OCI-M2 (cell line): Measurements from ENCODE around the gene GTF3C1.
"Not testable (repeated sequence)": the region's sequence is repeated elsewhere in the genome, so short reads cannot be mapped to it uniquely, and the experiment has no call there.

Source experiments
- DNase-seq: peaks from one replicate; lab custom pipeline; 2025; ENCODE audit not compliant: unreplicated experiment; lab: John Stamatoyannopoulos, UW

GTF3C1 gene

DNA sequence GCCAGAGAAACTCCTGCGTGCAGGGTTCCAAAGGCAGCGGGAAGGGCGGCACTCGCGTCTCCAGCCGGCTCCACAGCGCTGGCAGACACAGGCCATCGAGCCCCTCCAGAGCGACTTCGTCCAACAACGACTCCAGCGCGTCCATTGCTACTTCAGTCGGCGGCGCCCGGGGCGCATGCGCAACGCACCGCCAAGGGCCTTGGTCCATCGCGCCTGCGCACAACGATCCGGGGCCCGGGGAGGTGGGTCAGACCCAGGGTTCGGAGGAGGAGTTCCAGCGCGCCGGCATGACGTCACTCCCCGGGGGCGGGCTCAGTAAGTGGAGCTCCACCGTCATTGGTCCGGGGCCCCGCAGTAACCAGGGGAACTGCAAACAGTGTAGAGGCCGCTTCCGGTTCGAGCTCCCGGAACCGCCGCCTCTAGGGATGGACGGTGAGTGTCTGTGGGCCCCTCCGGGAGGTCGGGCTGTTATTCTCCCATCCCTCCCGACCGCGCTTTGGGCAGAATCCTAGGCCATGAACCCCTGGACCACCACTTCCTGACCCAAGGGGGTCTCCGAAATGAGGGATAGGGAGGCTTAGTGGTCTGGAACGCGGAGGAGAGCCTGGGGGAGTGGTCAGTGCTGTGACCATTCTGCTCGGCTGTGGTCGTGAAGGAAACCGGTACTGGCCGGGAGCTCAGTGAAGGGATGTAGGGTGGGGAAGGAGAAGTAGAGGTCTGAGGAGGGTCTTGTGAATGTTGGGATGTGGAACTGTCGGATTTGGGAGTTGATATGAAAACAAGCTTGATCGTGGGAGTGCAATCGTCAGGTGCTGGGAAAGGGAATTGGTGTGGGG is at the start of gene GTF3C1, which contains the start of gene KATNIP:
Gene GTF3C1, minus strand, starts transcription at position 168 of the 836 bp plus-strand sequence. Its CDS starts 23 bp downstream, at position 145.
Gene KATNIP, plus strand, starts transcription at position 399 of the 836 bp plus-strand sequence. Its CDS starts 27 bp downstream, at position 426.
- DNase-seq, result peak; percentile 57

DNA sequence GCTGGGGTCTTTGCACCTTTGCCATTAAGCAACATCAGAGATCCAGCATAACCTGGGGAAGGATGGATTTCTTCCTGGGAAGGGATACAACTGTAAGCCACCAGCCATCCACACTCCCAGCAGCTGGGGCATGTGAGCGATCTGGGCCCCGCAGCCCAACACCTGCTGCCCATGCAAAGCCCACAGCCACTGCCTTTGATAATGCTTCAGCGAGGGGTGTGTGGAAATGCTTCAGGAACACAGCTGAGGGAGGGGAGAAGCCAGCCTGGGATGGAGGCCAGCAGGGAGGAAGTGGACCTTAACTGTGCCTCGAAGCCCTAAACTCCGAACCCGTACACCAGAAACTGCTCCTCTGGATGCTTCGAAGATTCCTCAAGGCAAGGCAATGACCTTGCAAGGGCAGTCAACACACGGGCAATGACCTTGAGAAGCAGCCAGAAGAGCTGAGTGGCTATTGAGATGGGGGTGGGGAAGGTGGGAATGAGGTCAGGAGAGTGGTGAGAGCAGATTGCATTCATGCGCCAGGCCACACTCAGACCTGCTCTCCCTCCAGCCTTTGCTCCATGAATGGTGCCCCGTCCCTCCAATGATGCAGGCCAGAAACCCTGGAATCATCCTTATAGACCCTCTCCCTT is 49.3 kb upstream of the GTF3C1 start:
- no peak for DNase-seq

- DNase-seq, result no peak
Observed at GRCh38 chr16:27598220-27598619, 48.5 kb upstream of the GTF3C1 start.

DNA sequence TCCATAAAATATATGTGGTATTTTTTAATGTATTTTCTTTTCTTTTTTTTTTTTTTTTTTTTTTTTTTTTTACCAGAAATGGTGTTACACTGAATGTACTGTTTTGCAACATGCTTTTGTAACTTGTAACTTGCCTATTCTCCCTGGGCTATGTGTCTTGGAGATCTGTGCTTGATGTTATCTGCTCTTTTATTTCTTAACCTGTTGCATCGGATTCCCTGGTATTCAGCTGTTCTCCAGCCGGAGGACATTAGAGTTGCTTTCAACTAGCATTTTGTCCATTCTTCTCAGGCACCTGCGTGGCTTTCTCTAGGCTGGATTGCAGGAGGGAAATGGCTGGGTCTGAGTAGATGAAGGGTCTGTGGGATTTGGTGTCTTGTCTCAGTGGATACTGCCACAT is 47.6 kb upstream of the GTF3C1 start:
- DNase-seq, result no peak

DNA sequence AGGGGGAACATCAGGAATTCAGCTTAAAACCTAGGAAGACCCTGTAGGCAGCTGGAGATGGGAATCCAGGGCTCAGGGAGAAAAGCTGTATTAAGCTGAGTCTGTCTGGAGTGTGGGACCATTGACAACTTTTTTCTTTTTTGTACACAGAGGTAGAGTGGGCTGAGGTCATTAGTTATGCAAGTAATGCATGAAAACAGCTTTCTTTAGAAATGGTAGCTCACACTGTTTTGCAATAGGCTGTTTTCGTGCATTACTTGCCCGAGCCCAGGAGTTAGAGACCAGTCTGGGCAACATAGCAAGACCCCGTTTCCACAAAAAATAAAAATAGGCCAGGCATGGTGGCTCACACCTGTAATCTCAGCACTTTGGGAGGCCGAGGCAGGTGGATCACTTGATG is 46.7 kb upstream of the GTF3C1 start:
- DNase-seq, result no peak

DNA sequence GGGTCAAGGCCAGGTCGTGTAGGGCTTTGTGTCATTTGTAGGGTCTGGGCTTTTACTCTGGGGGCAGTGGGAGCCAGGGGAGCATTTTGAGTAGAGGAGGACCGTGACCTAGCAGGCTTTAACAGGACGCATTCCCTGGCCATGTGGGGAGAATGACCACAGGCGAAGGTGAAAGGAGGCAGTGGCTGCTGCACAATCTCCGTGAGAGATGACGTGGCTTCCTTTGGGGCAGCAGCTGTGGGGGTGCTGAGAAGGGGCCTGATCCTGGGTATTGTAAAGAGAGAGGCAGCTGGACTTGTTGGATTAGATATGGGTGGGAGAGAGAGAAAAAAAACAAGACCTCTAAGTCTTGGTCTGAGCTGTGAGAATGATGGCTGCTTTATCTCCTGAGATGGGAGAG is 46.3 kb upstream of the GTF3C1 start:
- no peak for DNase-seq

DNA sequence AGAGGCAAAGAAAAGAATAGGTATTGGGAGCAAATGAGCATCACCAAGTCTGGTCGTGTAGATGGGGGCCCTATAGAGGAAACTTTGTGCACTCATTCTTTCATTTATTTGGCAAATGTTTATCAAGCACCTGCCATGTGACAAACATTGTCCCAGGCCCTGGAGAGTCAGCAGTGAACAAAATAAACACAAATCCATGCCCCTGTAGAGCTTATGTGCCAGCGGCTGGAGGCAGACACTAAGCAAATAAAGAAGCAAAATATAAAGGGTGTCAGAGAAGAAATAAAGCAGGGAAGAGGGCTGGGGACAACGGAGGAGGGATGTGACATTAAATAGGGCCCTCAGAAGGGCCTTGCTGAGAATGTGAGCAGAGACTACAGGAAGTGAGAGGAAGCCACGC is 45.8 kb upstream of the GTF3C1 start:
- no peak for DNase-seq

DNA sequence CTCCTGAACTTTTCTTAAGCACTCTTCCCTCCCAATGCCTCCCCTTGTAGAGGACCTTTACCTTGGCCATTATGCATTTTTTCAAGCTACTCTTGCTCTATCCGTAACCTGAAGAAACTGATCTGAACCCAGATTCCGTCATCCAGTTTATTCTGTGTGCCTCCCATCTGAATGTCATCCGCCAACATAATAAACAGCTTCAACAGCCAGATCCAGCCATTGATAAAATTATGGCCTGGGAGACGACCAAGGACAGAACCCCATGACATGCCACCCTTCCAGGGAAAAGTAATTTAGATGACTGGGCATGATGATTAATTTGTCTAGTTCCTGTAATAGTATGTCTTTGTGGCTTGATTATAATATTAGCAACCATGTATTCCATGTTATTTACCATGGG is 42.1 kb upstream of the GTF3C1 start:
- no peak for DNase-seq

GRCh38 chr16:27588057-27588456 is 38.3 kb upstream of the GTF3C1 start:
- DNase-seq, result no peak

GRCh38 chr16:27586711-27587110 is 37.0 kb upstream of the GTF3C1 start:
- DNase-seq, result no peak

DNA sequence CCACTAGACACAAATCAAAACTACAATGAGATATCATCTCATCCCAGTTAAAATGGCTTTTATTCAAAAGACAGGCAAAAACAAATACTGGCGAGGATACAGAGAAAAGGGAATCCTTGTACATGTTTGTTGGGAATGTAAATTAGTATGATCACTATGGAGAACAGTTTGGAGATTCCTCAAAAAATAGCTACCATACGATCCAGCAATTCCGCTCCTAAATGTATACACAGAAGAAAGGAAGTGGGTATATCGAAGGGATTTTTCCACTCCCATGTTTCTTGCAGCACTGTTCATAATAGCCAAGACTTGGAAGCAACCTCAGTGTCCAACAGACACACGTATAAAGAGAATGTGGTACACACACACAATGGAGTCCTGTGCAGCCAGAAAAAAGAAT is 35.5 kb upstream of the GTF3C1 start:
- DNase-seq, result no peak

DNA sequence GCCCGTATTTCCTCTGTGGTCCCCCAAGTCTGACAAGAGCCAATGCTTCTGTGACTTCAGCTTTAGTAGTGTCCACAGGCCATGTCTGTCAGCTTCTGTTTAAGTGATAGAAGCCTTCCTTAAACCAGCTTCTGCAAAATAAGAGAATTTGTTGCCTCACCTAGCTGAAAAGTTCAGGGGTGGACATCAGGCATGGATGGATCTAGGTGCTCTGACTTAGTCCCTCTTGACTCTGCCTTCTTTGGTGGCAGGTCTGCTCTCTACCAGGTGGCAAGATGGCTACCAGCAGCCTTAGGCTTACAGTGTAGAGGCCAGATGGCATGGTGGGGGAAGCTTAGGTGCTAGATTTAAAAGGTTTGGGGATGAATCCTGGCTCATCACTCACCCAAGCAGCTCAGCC is 33.9 kb upstream of the GTF3C1 start:
- DNase-seq, result no peak

DNA sequence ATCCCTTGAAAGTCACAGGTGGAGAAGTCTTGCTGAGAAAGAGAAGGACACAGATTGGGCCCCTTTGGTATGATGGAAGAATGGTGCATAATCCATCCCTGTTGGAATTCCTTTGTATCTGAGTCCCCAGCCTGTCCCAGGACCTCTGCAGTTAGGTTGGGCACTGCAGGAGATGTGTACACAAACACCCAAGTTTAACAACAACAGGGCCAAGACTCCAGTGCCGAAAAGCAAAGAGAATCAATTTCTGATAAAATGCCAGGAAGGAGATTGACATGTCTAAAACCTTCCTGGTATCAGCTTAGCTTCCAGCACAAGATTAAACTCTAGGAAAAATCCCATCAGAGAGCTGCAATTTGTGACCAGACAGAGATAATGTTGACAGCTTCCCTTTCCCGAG is 33.2 kb upstream of the GTF3C1 start:
- DNase-seq, result no peak

DNA sequence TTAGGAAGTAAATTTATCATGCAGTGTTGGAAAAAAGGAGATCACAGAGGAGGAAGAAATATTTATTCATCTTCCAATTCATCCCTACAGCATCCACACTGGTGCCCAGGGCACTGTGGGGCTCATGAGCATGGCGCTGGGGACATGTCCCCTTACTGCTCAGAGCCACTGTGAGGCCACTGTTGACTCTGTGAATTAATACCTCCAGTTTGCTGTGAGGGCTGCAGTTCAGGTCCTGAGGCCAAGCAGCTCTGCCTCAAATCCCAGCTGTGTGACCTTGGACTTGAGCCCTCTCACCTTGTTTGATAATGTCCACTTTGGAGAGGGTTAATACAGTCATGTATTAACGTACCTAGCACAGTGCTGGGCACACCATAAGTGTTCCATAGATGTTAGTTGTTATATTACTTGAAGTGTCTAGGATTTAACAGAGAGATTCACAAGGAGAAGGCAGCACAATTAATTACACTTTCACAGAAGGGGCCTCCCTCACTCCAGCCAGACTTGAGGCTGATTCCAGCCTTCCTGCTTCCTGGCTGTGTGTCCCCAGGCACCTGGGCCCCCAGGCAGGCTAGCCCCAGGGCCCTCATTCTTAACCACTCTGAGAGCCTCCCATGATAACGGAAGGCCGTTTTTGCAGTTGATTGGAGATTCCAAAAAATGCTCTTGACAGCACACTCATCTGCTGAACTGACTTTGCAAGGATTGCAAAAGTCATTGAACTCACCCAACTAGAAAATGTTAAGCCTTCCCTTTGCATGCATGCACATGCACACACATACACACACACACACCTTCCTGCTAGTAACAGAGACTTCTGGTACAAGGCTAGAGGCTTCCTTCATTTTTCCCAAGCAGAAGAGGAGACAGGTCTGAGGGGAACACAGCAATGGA is 29.6 kb upstream of the GTF3C1 start:
- no peak for DNase-seq

DNA sequence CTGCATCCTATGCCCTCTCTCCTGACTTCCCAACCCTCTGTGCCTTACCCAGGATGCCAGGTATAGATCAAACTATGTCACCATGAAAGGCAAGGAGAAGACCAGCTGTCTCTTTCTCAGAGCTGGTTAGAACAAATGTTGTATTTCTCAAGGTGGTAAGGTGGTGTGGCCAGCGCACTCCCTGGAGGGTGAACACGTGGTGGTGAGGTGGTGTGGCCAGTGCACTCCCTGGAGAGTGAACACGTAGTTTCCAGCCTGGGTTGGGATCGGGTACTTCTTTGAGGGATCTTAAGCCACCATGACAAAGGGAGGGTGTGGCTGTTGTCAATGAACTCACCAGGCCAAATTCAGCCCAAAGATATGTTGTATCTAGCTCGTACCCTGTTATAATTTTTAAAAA is 27.0 kb upstream of the GTF3C1 start:
- no peak for DNase-seq

DNA sequence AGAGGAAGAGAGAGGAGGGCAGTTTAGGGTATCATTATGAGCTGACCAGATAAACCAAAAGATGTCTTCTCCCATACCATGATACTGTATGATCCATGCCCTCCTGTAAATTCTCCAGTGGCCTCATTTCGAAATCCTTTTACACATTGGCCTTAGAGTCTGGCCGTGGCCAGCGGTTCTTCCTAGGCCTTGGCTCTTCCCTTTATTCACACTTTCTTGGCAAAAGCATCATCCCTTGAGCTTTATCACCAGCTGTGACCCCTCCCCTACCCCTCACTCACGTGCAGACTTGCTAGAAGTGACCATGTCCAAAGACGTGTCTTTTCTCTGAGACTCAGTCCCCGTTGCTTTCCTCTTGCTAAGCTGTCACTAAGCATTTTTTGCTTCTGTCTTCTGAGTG is 23.0 kb upstream of the GTF3C1 start:
- DNase-seq, result no peak

DNA sequence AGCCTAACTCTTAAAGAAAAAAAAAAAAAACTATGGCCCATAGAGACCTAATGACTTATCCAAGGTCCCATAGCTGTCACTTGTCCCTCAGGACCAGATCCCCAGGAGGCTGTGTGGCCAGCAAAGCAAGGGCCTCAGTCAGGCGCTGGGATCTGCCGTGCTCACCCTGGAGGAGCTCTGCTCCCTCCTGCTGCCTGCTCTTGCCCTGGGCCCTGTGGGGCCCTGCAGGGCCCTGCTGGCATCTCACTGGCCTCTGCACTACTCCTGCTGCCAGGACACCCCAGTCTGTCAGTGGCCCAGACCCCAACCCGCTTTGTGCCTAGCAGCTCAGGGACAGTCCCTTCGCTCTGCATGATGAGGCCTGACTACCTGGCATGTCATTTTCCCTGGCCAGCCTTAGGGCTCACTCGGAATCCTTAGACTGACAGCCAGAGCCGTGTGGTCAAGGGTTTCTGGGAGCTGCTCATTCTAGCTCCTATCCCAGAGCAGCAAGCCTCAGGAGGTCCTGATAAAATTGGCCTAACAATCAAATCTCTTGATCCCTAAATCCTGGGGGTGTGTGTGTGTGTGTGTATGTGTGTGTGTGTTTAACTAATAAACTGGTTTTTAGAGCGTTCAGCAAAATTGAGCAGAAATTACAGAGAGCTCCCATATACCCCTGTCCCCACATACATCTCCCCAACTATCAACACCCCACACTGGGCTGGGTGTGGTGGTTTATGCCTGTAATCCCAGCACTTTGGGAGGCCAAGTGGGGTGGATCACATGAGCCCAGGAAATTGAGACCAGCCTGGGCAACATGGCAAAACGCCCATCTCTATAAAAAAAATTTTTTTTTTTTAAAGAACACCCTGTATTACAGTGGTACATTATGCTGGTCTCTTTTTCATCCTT is 22.0 kb upstream of the GTF3C1 start:
- DNase-seq, result no peak

DNA sequence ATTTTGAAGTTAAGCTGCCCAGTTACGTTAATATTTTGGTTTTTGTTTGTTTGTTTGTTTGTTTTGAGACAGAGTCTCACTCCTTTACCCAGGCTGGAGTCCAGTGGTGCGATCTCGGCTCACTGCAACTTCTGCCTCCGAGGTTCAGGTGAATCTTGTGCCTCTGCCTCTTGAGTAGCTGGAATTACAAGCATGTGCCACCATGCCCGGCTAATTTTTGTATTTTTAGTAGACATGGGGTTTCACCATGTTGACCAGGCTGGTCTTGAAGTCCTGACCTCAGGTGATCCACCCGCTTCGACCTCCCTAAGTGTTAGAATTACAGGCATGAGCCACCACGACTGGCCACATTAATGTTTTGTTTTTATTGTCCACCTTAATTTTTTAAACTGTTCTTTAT is 21.3 kb upstream of the GTF3C1 start:
- not testable (repeated sequence) for DNase-seq

DNA sequence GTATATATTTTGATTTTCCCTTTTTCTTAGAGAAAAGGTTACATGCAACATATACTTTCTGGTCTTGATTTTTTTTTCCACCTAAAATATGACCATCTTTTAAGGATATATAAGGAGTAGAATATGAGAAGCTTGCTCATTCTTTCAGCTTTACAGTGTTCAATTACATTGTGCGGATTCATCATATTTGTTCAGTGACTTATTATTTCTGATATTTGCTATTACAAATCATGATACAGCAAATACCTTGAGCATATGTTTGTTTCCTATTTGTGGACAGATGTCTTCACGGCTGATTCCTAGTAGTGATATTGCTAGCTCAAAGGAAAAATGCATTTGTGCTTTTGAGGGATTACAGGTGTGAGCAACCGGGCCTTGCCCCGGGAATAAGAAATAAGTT is 18.4 kb upstream of the GTF3C1 start:
- no peak for DNase-seq

GRCh38 chr16:27566417-27566816 is 16.7 kb upstream of the GTF3C1 start:
- no peak for DNase-seq

DNA sequence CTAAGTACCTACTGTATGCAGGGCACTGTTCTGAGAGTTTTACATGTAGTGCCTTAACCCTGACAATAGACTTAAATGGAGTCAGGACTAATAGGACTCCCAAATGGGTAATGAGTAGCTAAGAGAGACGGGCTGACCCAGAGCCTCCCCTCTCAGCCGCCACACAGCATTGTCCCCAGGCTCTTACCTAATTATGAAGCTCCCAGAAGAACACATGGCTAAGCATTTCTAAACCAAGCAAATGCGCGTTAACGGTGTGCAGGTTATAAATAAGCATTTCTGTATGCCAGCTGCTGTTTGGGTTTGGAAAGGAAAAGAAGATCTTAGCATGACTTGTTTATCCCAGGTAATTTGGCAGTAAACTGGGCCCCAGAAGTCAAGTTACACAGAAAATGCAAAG is 14.5 kb upstream of the GTF3C1 start:
- DNase-seq, result no peak
